ENCODE measurements around the gene NCSTN.
A peak's percentile ranks its signal among the peaks of the same experiment; 100 is the strongest.

The NCSTN gene

DNA sequence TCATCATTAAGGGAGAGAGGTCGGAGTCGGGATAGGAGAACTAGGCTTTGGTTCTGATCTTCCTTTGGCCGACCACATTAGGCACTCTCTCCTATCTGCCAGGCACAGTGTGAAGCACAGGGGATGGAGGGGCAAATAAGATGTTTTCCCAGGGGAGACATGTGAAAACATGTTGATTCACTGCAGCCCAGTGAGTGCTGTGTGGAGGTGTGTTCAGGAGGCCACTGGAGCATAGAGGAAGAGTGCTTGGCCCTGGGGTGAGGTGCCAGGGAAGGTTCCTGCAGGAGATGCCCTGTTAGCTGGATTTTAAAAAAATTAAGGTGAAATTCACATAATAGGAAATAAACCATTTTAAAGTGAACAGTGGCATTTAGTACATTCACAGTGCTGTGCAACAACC, 60.9 kb downstream of the NCSTN start:
- FAIRE-seq, result no peak
- no peak for DNase-seq (ENCODE audit: low spot score)

DNA sequence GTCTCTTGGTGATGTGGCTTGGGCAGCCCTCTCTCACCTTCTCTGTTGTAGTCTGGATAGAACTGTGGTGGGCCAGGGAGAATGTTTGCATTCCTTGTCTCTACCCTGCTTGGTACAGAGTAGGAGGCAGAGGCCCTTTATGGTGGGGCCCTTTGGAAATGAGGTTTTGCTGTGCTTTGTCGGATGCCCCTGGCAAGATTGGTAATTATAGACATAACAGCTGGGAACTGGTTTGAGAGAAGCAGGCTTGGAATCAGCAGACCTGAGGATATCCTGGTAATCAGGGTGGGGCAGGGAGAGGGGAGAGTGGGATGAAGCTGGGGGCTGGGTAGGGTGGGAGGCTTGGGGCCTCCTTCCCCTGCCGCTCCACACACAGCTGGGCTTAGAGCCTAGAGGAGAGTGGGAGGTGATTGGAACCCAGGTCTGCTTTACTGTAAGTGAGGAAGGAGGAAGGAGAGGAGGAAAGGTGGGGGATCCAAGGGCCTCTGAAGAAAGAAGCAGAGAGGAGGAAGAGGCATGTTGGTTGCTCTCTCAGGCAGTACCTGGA, 62.2 kb downstream of the NCSTN start:
- FAIRE-seq (no peak), DNase-seq (ENCODE audit: low spot score) (no peak)

DNA sequence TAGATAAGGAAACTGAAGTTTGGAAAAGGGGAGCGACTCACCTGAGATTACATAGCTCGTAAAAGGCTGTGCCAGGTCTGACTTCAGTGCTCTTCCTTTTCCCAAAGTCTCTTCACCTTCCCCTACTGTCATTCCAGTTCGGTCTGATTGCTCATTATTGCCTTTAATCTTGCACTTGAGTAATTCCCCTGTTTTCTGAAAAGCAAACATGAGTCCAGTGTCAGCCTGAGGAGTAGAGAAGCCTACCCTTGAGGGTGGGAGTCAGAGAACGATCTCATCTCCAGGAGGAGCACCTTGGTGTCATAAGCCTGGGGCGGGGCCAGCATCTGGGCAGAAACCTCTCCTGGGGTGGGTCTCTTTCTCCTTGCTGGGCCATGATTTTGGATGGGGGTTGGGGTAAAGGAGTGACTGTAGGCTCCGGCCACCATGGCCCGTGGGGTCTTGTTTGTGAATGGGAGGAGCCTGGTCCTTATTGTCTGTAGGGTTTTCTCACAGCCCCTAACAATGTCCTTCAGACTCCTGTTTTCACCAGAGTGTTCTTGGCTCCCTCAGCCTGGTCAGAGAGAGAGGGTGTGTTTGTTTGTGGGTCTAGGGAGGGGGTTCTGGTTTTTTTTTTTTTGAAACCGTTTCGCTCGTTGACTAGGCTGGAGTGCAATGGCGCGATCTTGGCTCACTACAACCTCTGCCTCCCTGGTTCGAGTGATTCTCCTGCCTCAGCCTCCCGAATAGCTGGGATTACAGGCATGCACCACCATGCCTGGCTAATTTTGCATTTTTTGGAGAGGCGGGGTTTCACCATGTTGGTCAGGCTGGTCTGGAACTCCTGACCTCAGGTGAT, 63.2 kb downstream of the NCSTN start:
- FAIRE-seq, result no peak

DNA sequence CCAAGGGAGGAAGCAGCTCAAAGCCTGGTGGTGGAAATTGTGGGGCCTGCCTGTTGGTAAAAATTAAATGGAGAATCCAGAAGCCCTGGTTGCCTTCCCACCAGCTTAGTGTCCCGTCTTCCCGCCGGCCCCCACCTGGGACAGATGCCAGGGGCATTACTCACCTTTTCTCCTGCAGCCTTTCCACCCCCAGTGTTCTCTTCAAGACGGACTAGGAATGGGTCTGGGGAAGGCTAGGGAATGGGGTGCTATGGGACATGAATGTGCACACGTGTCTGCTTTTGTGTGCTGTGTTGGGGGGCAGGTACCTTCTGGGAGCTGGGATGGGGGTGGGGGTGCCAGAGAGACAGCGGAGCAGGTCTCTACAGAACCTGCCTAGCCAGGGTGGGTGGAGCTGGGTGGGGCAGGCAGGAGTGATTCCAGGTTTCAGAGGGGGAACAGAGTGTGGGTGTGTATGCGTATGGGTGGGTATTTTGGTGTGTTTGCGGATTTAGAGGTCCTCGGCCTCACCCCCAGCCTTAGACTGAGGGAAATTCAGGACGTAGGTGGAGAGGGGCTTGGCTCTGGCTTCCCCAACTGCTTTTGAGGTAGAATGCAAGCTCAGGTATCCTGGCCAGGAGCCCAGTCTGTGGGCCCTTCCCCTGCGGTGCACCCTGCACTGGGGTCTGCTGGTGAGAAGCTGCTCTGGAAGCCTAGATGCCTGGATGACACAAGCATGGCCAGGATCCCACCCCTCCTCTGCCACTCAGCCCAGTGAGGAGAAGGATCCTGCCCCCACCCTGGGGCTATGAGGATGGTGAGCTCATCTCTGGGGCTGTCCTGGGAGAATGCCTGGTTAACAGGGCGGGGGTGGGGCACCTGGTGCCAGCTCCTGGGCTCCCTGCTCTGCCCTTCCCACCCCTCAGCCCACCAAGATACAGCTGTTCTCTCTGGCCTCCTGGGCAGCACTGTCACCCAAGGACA, 64.9 kb downstream of the NCSTN start:
- peak; percentile 88 for DNase-seq (ENCODE audit: low spot score)

More for the DNA sequence above, 63.2 kb downstream of the NCSTN start:
- DNase-seq (ENCODE audit: low spot score), result no peak

More for the DNA sequence above, 64.9 kb downstream of the NCSTN start:
- peak; percentile 42 for FAIRE-seq
